Erythroblast (primary cell): Measurements from ENCODE around the gene RFC4.

ENCODE experiments used
- GATA1 ChIP-seq: IDR thresholded peaks from 2 replicates; pipeline ENCODE4 v1.6.1; 2011; ENCODE audit warnings: low read depth, mild to moderate bottlenecking, control low read depth, low read length, moderate library complexity
- POLR2A ChIP-seq: IDR thresholded peaks from 2 replicates; pipeline ENCODE4 v1.6.1; 2011; ENCODE audit warnings: mild to moderate bottlenecking, low read length

- TF ChIP-seq POLR2A (no peak), GATA1 (no peak)
These were observed 52.3 kb downstream of the RFC4 start for GRCh38 chr3:186754006-186754405.
